Activated CD8-positive, alpha-beta memory T cell treated with anti-CD3 and anti-CD28 coated beads for 48 hours (primary cell): ENCODE data around the gene GOLGA6L26.
"Not testable (repeated sequence)": the region's sequence is repeated elsewhere in the genome, so short reads cannot be mapped to it uniquely, and the experiment has no call there.

Source experiments
- DNase-seq, 3 experiments: peaks; one replicate each; pipeline ENCODE4 v3.0.0-alpha.2; 2020; ENCODE audit warnings: low read depth in 2 of 3, low spot score in 2 of 3

Gene GOLGA6L26

GRCh38 chr15:23334096-23334495, at the start of gene GOLGA6L26:
GOLGA6L26 (minus strand) TSS chr15:23334196; CDS start chr15:23334135, 61 bp downstream.
- DNase-seq, result not testable (repeated sequence)

- not testable (repeated sequence) for DNase-seq
Measured at GRCh38 chr15:23381192-23381591, 47.2 kb upstream of the GOLGA6L26 start.

- not testable (repeated sequence) for DNase-seq
Measured at GRCh38 chr15:23380700-23381099, 46.7 kb upstream of the GOLGA6L26 start.

- not testable (repeated sequence) for DNase-seq
Measured at GRCh38 chr15:23378946-23379345, 45.0 kb upstream of the GOLGA6L26 start.

GRCh38 chr15:23374226-23374625, 40.2 kb upstream of the GOLGA6L26 start:
- DNase-seq, result not testable (repeated sequence)

GRCh38 chr15:23372891-23373600, 39.0 kb upstream of the GOLGA6L26 start:
- DNase-seq, result not testable (repeated sequence)

- no peak for DNase-seq
Measured at GRCh38 chr15:23372284-23372683, 38.3 kb upstream of the GOLGA6L26 start.

- not testable (repeated sequence) for DNase-seq
Measured at GRCh38 chr15:23371868-23372267, 37.9 kb upstream of the GOLGA6L26 start.

GRCh38 chr15:23371134-23371533, 37.1 kb upstream of the GOLGA6L26 start:
- not testable (repeated sequence) for DNase-seq

GRCh38 chr15:23370578-23370977, 36.6 kb upstream of the GOLGA6L26 start:
- no peak for DNase-seq

GRCh38 chr15:23364261-23364660, 30.3 kb upstream of the GOLGA6L26 start:
- DNase-seq, result not testable (repeated sequence)

GRCh38 chr15:23362622-23363021, 28.6 kb upstream of the GOLGA6L26 start:
- DNase-seq, result not testable (repeated sequence)

GRCh38 chr15:23354448-23354847, 20.5 kb upstream of the GOLGA6L26 start, which contains the start of gene GOLGA8S:
GOLGA8S (plus strand) TSS chr15:23354748; CDS start chr15:23354810, 62 bp downstream.
- DNase-seq, result not testable (repeated sequence)

GRCh38 chr15:23311233-23311632, 22.8 kb downstream of the GOLGA6L26 start:
- not testable (repeated sequence) for DNase-seq

- DNase-seq, result not testable (repeated sequence)
Measured at GRCh38 chr15:23305921-23306320, 28.1 kb downstream of the GOLGA6L26 start.

GRCh38 chr15:23304805-23305204, 29.2 kb downstream of the GOLGA6L26 start:
- DNase-seq, result not testable (repeated sequence)

GRCh38 chr15:23304267-23304666, 29.7 kb downstream of the GOLGA6L26 start:
- DNase-seq, result not testable (repeated sequence)

GRCh38 chr15:23303654-23304053, 30.3 kb downstream of the GOLGA6L26 start:
- DNase-seq, result peak in 1 of 3 experiments; percentile 14

- not testable (repeated sequence) for DNase-seq
Measured at GRCh38 chr15:23303246-23303645, 30.8 kb downstream of the GOLGA6L26 start.
